Ishikawa (cell line): ENCODE data around the gene FIBCD1.

Experiments used
- EP300 ChIP-seq: IDR thresholded peaks from 2 replicates; pipeline ENCODE4 v1.6.1; 2012; ENCODE audit warnings: borderline replicate concordance
- MAX ChIP-seq: IDR thresholded peaks from 2 replicates; pipeline ENCODE4 v1.6.1; 2012
- USF1 ChIP-seq: IDR thresholded peaks from 2 replicates; pipeline ENCODE4 v1.6.1; 2012

DNA sequence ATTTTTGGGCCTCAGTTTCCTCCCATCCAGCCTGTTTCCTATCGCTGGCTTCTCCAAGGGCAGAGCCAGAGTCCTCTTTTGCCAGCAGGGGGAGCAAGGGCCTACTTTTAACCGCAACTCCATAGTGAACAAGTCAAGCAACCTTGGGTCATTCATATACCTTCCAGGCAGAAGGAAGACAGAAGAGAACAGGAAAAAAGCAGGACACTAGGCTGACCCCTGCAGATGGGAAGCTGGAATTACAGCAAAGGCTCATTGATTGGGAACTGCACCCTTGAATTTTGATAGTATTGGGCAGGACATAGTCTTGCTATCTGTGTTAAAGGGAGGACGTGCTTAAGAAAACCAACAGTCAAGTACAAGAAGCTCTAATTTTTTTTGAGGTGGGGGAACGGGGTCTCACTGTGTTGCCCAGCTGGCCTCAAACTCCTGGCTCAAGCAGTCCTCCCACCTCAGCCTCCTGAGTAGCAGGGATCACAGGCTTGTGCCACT lies 72.5 kb downstream of the FIBCD1 start:
- TF ChIP-seq MAX (no peak), EP300 (no peak), USF1 (no peak)
